HG03108 (cell line): ENCODE data around the gene POC1B.
A peak's percentile ranks its signal among the peaks of the same experiment; 100 is the strongest.

Experiments used
- ATAC-seq: cut with Tn5 transposase; IDR thresholded peaks from one replicate; pipeline ENCODE4 v1.9.1; 2021; ENCODE audit warnings: moderate library complexity; ENCODE audit not compliant: unreplicated experiment

POC1B gene

GRCh38 chr12:89525824-89526770, at the start of gene POC1B:
Gene POC1B (minus strand): TSS chr12:89526047. CDS start chr12:89525895, 152 bp downstream.
- ATAC-seq = peak; percentile 65

DNA sequence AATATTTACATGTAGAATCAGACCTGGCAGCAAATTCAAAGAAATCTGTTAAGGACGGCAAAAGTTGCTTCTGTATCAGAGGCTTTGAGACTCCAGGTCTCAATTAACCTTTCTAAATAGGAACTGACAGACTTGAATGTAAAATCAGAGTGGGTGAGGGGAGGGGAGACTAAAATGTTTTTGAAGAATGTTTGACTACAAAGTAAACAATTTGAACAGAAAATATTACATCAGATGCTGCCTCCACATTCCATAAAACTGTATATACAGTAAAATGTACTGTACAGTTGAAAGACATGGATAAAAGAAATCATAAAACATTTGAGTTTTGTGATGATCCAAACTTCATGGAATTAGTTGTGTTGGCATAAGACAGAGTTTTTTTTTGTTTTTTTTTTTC, 49.5 kb upstream of the POC1B start:
- no peak for ATAC-seq

DNA sequence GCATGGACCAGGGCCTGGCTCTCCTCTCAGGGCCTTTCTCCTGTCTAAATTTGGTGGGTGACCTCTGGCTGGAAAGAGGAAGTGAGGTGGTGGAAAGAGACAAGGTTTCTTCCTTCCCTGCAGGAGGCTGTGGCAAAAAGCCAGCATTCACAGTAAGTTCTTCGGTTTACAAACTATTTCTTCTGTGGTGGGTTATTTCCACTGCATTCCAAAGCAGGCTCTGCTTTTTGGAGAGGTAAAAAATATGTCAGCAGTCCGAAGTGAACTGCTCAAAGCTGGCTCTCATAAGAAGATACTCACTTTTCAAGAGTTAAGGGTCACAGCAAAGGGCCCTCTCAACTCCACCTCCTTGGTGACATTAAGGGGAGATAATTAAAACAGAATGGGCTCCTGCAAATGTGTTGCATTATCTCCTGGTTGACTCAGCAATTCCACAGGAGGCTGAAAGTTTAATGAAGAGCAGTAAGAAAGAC, 48.9 kb upstream of the POC1B start:
- ATAC-seq = no peak

GRCh38 chr12:89573051-89573810, 47.4 kb upstream of the POC1B start:
- ATAC-seq = no peak

GRCh38 chr12:89571491-89572195, 45.8 kb upstream of the POC1B start:
- ATAC-seq = no peak

GRCh38 chr12:89568484-89568883, 42.6 kb upstream of the POC1B start:
- no peak for ATAC-seq

GRCh38 chr12:89567691-89568239, 41.9 kb upstream of the POC1B start:
- ATAC-seq = no peak

DNA sequence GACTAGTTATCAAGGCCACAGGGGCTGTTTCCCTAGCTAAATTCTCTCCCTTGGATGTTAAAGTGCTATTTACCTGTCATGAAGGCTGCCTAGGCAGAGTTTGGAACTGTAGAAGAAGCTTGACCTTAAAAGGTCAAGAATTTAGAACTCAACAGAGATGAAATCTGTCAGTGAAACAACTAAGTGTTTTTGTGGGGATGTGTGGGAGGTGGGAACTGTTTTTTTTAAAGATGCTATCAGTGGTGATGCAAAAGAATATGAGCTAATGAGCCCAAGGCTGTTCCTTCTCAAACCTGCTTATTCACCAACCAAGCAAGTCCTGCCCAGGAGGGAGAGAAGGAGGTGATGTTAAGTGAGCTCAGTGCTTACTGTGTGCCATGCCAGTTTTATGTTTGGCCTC, 40.8 kb upstream of the POC1B start:
- ATAC-seq = no peak

- no peak for ATAC-seq
Measured at GRCh38 chr12:89565002-89565401, 39.2 kb upstream of the POC1B start.

GRCh38 chr12:89559753-89560152, 33.9 kb upstream of the POC1B start:
- ATAC-seq = no peak

GRCh38 chr12:89556976-89557375, 31.1 kb upstream of the POC1B start:
- no peak for ATAC-seq

GRCh38 chr12:89552376-89552775, 26.5 kb upstream of the POC1B start:
- ATAC-seq = no peak

DNA sequence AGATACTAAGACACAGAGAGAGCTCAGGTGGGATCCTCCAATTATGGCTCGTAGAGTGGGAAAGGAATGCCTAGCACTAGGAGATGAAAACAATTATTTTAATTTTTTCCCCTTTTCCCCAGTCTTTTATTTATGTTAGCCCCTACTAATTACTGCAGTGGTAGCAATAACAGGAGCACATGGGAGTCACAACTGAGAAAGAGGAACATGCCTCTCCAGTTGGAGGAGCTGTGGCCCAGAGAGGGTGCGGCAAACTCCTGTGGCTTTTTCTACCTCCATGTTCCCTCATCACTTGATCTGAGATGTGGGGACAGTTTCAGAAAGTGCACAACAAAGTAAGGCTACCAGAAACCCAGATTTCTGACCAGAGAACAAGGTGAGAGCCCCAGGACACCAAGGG, 25.9 kb upstream of the POC1B start:
- ATAC-seq = no peak

DNA sequence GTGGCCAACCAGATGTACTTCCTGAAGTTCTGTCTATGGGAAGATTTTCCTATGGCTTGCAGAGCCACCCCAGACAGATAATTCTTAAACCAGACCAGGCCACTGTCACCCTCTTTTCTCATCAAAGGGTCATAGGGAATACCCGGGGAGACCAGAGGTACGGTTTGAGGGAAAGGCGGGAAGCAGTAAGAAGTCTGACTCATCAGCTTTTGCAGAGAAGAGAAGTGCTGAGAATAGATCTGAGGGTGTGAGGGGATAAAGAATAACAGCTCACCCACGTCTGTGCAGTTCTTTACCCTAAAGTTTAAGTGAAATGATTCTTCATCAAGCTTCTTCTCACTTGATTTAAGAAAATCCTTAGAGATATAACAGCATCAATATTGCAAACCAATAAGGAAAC, 21.3 kb upstream of the POC1B start:
- ATAC-seq = no peak

DNA sequence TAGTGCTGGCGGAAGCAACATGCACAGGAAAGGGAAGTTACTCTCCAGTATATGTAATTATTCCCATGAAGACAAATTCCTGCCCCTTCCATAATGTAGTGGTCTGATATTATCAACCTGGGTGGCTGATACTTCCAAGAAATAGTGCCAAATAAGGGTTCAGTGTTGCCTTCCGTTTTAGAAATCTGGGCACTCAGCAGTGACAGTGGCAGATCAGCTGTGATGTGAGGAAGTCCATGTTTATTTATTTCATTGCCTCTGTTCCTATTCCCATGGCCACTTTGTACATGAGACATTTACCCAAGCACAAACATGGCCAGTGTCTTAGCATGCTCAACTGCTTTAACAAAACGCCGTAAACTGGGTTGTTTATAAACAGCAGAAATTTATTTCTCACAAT, 20.3 kb upstream of the POC1B start:
- no peak for ATAC-seq

DNA sequence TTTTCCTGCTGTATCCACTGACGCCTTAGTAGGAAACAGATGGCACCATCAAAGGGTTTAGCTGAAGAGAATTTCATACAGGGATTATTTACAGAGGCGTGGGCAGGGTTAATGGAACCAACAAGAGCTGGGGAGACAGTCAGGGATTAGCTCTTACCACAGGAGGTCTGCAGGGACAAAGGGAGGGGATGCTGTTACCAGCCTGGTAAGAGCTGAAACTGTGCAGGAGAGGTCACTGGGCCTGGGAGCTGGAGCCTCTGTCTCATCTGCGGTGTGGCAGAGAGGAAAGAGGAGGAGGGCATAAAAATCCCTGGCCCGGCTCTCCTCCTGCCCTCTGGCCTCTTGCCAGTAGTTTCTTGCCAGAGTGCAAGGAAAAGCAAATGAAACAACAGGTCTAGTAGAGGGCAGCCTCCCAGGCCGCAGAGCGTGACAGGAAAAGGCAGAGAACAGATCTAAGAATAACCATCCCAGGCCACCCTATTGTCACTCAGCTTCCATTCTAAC, 18.9 kb upstream of the POC1B start:
- ATAC-seq = no peak

GRCh38 chr12:89544022-89544421, 18.2 kb upstream of the POC1B start:
- ATAC-seq = no peak

DNA sequence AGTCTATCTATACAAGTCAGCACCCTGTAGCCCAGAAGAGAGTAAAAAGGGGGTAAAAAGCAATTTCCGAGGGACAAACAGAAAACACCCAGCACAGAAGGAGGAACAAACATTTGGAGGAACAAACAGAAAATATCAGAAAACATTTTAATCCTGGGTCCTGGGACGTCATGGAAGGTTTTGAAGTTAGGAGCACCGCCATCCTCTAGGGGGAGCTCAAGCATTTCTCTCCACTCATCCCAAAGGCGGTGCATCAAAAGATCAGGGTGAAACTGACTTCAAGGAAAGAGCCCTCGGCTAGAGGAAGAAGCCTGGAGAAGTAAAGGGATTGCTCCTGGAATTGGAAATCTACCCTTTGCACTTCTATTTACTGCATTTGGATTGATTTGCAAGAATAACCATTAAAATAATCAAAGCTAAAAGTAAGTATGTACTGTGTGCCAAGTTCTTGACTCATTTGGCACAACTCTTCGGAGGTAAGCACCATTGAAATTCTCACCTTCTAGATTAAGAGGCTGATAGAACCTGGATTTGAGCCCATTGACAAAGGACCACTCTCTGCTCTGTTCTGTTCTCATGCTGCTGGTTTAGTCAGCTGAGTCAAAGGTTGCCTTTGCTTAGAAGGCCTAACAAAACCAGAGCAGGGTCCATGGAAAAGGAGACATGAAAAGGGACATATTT, 17.2 kb upstream of the POC1B start:
- peak; percentile 71 for ATAC-seq

- ATAC-seq = no peak
Measured at GRCh38 chr12:89542236-89542635, 16.4 kb upstream of the POC1B start.

DNA sequence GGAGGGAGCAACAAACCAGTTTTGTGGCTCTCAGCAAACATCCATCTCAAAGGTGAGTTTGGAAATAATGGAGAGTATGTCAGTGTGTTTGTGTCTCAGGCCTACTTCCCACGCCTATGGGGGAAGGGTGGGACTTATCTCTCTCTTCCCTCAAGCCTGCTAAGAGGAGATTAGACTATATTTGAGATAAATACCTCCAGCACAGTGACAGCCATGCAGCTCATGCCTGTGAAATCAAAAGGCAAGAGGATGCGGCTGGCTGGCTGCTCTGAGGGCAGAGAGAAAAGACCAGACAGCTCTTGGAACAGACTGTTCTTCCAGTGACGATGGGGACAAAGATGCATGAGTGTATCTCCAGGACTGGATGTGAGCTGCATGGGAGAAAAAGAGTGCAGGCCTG, 14.7 kb upstream of the POC1B start:
- ATAC-seq = no peak
